Pons (tissue), 1 donor: ENCODE data around the gene NPHP3.
A peak's percentile ranks its signal among the peaks of the same experiment; 100 is the strongest.
"Not testable (repeated sequence)": the region's sequence is repeated elsewhere in the genome, so short reads cannot be mapped to it uniquely, and the experiment has no call there.

Experiments used
- DNase-seq: peaks from one replicate; pipeline ENCODE4 v3.0.0-alpha.2; 2016; ENCODE audit warnings: low spot score

NPHP3 gene

DNA sequence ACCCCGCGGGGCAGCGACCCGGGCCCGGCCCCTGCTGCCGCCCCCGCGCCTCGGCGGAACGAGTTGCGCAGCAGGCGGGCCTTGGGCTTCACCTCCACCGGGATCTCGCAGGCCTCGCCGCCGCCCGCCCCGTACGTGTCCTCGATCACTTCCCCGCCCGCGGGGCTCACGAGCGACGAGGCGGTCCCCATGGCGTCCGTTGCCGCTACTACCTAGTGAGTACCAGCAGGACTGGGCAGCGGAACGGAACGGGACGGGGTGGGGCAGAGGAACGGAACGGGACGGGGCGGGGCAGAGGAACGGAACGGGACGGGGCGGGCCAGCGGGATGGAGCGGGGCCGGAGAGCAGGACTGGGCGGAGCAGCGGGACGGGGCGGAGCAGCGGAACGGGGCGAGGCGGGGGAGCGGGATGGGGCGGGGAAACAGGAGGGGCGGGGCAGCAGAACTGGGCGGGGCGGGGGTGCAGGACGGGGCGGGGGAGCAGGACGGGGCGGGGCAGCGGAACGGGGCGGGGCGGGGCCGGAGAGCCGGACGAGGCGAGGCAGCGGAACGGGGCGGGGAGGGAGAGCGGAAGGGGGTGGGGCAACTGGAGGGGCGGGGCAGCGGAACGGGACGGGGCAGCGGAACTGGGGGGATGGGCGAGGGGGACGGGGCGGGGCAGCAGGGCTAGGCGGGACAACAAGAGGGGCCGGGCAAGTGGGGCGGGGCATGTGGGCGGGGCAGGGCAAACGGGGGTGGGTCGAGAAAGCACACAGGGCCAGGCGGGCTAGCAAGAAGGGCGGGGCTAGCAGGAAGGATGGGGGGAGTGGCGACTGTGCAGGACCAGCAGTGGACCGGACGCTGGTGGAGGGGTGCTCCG, at the start of gene NPHP3:
NPHP3 (minus strand) TSS at position 245 of the 859 bp plus-strand sequence; CDS start at position 191, 54 bp downstream.
- peak; percentile 95 for DNase-seq

DNA sequence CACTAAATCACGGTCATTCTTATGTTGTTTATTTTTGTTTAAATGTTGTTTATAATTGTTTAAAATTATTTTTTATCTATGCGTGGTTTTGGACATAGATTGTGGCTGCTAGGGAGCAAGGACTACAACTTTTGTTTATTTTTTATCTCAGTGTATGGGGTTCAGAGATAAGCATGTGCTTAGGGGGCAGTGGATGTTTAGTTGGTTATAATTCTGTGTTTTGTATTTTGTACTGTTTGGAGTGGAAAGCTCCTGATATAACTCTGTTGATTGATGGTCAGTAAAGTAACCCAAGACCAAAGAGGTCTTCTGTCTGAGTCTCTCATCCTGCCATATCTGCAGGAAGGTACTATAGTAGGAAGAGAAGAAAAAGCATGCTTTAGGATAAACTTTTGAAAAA, 36.5 kb upstream of the NPHP3 start:
- DNase-seq, result no peak

GRCh38 chr3:132756108-132756650, 34.0 kb upstream of the NPHP3 start:
- DNase-seq, result peak; percentile 3

- no peak for DNase-seq
These were observed 31.7 kb upstream of the NPHP3 start for GRCh38 chr3:132753946-132754345.

DNA sequence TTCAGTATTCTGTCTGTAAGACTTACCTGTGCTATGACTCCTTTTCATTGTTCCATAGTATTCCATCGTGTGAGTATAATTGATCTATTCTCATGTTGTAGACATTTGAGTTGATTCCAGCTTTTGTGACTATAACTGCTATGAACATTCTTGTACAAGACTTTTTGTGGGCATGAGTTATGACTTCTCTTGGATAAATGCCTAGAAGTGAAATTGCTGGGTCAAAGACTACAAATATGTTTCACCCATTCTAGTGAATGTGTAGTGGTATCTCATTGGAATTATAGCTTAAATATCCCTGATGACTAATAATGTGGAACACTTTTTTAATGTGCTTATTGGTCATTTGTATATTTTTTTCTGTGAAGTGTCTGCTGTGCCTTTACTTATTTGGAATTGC, 27.6 kb upstream of the NPHP3 start:
- DNase-seq, result no peak

DNA sequence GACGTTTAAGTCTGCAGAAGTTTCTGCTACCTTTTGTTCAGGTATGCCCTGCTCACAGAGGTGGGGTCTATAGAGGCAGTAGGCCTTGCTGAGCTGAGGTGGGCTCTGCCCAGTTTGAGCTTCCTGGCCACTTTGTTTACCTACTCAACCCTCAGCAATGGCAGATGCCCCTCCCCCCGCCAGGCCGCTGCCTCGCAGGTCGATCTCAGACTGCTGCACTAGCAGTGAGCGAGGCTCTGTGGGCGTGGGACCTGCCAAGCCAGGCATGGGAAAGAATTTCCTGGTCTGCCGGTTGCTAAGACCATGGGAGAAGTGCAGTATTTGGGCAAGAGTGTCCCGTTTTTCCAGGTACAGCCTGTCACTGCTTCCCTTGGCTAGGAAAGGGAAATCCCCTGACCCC, 24.5 kb upstream of the NPHP3 start:
- DNase-seq, result not testable (repeated sequence)

DNA sequence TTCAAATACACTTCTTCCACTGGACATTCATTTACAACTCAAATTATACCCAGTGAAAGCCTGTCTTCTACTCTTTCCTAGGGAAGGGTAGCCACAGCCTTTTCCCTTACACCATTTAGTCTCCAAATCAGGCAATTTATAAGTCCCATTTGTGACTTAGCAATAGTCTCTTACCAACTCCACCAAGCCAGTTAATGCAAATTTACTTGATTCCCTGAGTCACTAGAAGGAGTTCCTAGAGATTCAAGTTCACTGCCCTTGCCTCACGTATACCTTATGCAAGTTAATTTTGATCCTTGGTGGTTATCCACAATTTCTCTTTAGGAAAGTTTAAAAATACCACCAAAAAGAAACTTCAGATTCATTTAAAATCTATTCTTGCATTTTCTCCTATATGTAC, 16.1 kb upstream of the NPHP3 start:
- DNase-seq, result no peak

- DNase-seq, result no peak
These were observed 13.4 kb upstream of the NPHP3 start for GRCh38 chr3:132735589-132735988.

GRCh38 chr3:132730891-132731580, 8.8 kb upstream of the NPHP3 start:
- DNase-seq, result peak; percentile 78

GRCh38 chr3:132726341-132726823, 4.2 kb upstream of the NPHP3 start:
- DNase-seq, result peak; percentile 70

DNA sequence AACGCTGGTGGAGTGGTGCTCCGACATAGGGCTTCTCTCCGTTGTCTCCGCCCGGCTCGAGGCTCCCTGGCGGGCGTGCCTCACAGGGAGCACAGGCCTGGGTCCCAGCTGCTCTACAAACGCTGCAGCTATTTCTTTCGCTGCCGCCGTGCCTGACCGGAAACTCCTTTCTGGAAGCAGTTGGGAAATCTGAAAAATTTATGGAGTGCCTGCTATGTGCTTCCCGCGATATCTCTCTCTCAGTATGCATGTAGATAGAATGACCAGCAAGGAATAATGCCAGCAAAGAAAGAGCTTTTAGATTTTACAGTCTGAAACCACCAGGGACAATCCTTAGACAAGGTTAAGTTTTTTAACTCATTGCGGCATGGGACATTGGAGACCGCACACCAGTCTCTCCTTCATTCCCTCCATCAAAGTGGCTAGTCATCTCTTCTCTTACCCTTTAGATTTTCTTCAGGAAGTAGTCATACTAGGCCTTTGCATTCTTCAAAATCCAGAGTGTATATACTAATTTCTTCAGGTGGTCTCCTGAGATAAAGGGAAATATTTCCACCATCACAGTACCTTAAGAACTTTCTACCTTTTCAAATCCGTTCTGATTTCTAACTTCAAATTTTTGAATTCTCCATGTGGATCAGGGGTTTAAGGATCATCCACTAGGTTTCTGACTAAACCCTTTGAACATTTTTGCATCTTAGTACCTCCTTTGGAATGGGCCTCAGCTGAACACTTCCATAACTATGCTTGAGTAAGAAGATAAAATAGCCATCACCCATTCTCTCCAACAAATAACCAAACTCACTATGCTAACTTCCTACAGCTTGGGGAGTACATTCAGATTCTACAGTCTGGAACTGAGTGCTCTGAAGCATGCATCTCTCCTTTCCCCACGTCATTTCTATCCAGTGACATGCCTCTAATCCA, 1.1 kb upstream of the NPHP3 start:
- DNase-seq, result no peak

- peak; percentile 36 for DNase-seq
These were observed 587 bp downstream of the NPHP3 start for GRCh38 chr3:132721479-132722164.

- DNase-seq, result no peak
These were observed 2.0 kb downstream of the NPHP3 start for GRCh38 chr3:132720228-132720627.

GRCh38 chr3:132716372-132716771, 5.8 kb downstream of the NPHP3 start:
- DNase-seq, result no peak

DNA sequence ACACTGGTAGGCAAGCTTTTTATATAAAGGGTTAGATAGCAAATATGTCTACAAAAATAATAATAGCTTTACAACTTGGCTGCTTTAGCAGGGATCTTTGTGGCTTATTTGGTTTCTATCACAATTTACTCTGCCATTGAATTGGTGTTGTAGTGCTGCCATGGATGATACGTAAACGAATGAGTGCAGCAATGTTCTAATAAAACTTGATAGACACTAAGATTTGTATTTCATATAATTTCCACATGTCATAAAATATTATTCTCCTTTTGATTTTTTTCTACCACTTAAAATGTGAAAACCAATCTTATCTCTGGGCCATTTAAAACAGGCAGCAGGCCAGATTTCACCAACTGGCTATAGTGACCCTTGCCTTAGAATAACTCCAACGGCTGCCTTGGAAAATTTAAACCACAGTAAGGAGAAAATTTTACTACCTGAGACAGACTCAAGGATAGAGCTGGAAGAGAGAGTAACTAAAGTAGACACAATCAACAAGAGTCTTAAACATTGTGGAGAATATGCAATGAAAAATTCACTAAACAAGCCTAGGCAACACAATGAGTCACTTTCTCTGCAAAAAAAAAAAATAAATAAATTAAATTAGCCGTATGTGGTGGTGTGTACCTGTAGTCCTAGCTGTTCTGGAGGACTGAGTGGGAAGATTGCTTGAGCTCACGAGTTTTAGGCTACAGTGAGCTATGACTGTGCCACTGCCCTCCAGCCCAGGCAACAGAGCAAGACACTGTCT, 8.1 kb downstream of the NPHP3 start:
- DNase-seq, result no peak

GRCh38 chr3:132710311-132710710, 11.9 kb downstream of the NPHP3 start:
- no peak for DNase-seq

GRCh38 chr3:132709761-132710160, 12.4 kb downstream of the NPHP3 start:
- peak; percentile 29 for DNase-seq

DNA sequence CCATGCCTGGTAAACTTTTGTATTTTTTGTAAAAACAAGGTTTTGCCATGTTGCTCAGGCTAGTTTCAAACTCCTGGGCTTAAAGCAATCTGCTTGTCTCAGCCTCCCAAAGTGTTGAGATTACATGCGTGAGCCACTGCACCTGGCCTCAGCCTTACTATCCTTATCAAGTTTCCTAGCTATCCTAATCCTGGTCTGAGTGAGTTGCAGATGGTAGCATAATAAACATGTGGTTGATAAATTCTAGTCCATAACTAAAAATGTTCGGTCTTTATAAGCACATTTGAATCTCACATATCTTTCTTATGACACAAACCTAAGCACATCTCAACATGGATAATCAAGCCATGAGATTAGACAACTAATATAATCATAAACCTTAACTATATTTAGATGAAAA, 18.5 kb downstream of the NPHP3 start:
- no peak for DNase-seq

GRCh38 chr3:132695422-132695821, 26.8 kb downstream of the NPHP3 start:
- no peak for DNase-seq

DNA sequence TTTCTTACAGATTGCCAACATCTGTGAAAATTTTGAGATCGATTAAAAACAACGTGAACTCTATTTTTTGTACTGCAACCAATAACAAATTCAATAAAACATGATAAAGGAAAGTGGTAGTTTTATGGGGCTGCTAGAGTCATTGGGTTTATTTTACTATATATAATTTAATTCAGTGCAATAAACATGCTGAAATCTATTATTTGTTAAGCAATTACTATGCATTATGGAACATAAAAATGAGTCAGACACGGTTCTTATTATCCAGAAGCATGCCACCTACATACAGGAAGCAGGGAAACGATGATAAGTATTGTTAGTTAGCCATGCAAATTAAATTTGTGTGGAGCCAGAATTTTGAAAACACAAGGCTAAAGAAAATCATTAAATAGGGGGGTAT, 27.2 kb downstream of the NPHP3 start:
- no peak for DNase-seq
